ENCODE measurements around the gene TNFRSF1B. TPM values are rescaled to one million over a fixed set of nuclear protein-coding genes. Genes with fewer than 3 reads are reported as not detected.

TNFRSF1B gene
- total RNA-seq, 1 donor from 2014 or later = 3.3 TPM

GRCh38 chr1:12150456-12151200 is 16.2 kb upstream of the TNFRSF1B start:
- no peak for DNase-seq (ENCODE audit: extremely low spot score, unreplicated experiment)
- no peaks in the 10 kb centered on the region for H3K27me3 Mint-ChIP-seq

DNA sequence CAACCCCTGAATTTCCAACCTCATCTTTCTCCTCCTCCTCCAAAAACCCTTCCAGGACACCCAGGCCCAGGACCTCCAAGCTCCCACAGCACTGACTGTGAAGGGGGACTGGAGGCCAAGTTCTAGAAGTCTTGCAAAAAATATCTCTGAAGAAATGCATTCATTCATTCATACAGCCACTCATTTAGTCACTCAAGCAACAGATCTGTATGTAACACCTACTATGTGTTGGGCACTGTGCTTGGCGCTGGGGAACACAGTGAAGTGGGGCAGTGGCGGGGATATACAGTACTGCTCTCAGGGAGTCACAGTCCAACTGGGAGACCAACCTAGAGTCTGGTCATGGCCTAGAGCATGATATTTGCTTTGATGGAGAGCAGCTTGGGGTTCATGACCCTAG is 15.3 kb upstream of the TNFRSF1B start:
- Mint-ChIP-seq H3K9me3 (no peaks in the 10 kb centered on the region), H3K4me3 (no peak overlapping the region)

More at GRCh38 chr1:12150456-12151200, 16.2 kb upstream of the TNFRSF1B start:
- H3K4me3 Mint-ChIP-seq = no peak overlapping the region
- no peaks in the 10 kb centered on the region for H3K9me3 Mint-ChIP-seq
- no peaks in the 10 kb centered on the region for H3K36me3 Mint-ChIP-seq
- TF ChIP-seq, protein P1, sequence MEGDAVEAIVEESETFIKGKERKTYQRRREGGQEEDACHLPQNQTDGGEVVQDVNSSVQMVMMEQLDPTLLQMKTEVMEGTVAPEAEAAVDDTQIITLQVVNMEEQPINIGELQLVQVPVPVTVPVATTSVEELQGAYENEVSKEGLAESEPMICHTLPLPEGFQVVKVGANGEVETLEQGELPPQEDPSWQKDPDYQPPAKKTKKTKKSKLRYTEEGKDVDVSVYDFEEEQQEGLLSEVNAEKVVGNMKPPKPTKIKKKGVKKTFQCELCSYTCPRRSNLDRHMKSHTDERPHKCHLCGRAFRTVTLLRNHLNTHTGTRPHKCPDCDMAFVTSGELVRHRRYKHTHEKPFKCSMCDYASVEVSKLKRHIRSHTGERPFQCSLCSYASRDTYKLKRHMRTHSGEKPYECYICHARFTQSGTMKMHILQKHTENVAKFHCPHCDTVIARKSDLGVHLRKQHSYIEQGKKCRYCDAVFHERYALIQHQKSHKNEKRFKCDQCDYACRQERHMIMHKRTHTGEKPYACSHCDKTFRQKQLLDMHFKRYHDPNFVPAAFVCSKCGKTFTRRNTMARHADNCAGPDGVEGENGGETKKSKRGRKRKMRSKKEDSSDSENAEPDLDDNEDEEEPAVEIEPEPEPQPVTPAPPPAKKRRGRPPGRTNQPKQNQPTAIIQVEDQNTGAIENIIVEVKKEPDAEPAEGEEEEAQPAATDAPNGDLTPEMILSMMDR (conservative IDR thresholded peaks at IDR 0.05) = no peak
- H3K4me1 Mint-ChIP-seq (ENCODE audit: unreplicated experiment) = peaks cover 10% of the 10 kb centered on the region
- no peak overlapping the region for H3K27ac Mint-ChIP-seq

DNA sequence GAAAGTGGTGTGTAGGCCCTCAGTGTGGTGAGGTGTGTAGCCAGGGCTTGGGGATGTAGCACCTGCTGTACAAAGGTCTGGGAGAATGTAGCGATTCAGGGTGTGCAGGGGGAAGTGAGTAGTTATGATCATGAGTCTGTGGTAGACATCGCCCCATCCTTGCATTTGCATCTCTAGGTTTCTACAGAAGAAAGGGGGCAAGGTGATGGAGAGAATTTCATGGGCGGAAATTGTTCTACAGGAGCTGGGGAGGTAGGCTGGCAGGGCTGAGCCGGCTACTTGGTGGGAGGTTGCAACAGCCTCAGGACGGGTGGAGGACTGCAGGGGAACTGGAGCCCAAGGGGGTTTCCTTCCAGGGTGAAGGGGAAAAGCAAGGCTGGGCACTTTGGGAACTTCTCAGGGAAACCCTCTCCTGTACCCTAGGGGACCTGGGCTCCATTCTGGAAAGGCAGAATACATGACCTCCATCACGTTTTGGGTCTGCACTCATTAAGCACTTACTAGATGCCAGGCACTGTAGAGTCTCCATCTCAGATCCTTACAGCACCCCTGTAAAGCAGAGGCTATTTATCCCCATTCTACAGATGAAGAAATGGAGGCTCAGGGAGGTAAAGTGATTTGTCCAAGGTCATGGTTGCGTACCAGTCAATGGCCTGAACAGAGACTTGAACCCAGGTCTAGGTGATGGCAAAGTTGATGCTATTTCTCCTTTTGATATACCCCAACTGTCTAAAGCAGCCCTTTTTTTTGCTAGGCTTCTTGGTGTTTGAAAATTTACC is 14.5 kb upstream of the TNFRSF1B start:
- DNase-seq (ENCODE audit: extremely low spot score, unreplicated experiment) = no peak
- Mint-ChIP-seq H3K4me1 (ENCODE audit: unreplicated experiment) (no peaks in the 10 kb centered on the region), H3K27me3 (no peaks in the 10 kb centered on the region), H3K27ac (no peak overlapping the region), H3K36me3 (no peaks in the 10 kb centered on the region), H3K4me3 (no peak overlapping the region), H3K9me3 (no peaks in the 10 kb centered on the region)
- TF ChIP-seq, protein P1 (conservative IDR thresholded peaks at IDR 0.05) = no peak

More for the DNA sequence above, 15.3 kb upstream of the TNFRSF1B start:
- peaks cover 7% of the 10 kb centered on the region for H3K4me1 Mint-ChIP-seq (ENCODE audit: unreplicated experiment)
- no peak for DNase-seq (ENCODE audit: extremely low spot score, unreplicated experiment)
- H3K27ac Mint-ChIP-seq = no peak overlapping the region
- TF ChIP-seq, protein P1 (conservative IDR thresholded peaks at IDR 0.05) = no peak
- H3K36me3 Mint-ChIP-seq = no peaks in the 10 kb centered on the region
- no peaks in the 10 kb centered on the region for H3K27me3 Mint-ChIP-seq

DNA sequence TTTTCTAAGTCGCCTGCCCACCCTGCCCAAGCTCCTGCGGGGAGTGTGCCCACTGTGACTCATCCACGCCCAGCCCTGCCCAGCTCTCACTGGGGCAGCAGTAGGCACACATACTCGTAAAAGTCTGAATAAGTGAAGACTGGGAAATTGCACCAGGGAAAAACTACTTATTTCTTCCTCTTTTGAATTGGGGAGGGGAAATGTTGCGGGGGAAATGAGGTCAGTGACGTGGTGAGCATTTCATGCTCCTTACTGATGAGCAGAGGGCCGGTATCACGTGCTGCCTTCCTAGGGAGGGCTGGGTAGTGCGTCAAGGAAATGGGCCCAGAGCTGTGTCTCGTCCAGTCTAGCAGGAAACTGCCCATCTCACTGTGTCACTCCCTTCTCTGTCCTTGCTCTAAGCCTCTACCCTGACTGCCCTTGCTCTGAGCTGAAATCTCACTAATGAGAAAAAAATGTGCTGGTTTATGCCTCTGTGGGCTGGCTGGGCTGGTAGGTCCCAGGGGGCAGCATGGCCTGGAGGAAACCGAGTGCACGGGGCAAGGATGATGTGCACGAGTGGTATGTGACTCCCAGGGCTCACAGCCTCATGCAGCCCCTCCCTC is 13.5 kb upstream of the TNFRSF1B start:
- Mint-ChIP-seq H3K36me3 (no peaks in the 10 kb centered on the region), H3K4me1 (ENCODE audit: unreplicated experiment) (peaks cover 6% of the 10 kb centered on the region), H3K9me3 (no peaks in the 10 kb centered on the region), H3K4me3 (no peak overlapping the region), H3K27ac (no peak overlapping the region), H3K27me3 (no peaks in the 10 kb centered on the region)
- TF ChIP-seq, protein P1 (conservative IDR thresholded peaks at IDR 0.05) = no peak
- no peak for DNase-seq (ENCODE audit: extremely low spot score, unreplicated experiment)

DNA sequence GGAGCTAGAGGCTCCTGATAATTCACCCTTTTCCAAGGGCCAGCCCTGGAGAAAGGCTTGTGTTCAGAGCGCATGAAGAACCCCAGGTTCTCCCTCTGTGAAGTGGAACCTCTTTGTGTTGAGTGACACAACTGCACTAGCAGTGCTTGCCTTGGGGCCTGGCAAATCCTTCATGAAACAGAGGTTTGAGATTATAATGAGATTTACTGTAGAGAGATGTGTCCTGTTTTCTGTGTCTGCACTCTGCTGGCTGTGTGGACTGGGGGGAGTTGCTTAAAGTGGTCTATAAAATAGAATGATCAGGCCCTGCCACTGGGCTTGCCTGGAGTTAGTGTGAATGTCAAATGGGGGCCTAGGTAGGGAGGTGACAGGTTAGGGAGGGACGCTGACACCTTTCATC is 11.5 kb upstream of the TNFRSF1B start:
- H3K4me1 Mint-ChIP-seq (ENCODE audit: unreplicated experiment) = peaks cover 13% of the 10 kb centered on the region
- H3K36me3 Mint-ChIP-seq = no peaks in the 10 kb centered on the region
- H3K9me3 Mint-ChIP-seq = no peaks in the 10 kb centered on the region
- TF ChIP-seq, protein P1 (conservative IDR thresholded peaks at IDR 0.05) = no peak
- no peak for DNase-seq (ENCODE audit: extremely low spot score, unreplicated experiment)
- no peaks in the 10 kb centered on the region for H3K27me3 Mint-ChIP-seq
- no peak overlapping the region for H3K27ac Mint-ChIP-seq
- no peak overlapping the region for H3K4me3 Mint-ChIP-seq

Data from type B pancreatic cell (in vitro differentiated cells).